GM12878 (cell line): ENCODE results near the gene TNFRSF14.

ENCODE experiments used
- EZH2 ChIP-seq: IDR thresholded peaks from 2 replicates; pipeline ENCODE4 v1.6.1; 2012; ENCODE audit warnings: low read depth, mild to moderate bottlenecking, control low read depth, inconsistent platforms, low read length, borderline replicate concordance; ENCODE audit not compliant: control insufficient read depth
- HDAC2 ChIP-seq: fragments of 200-600 bp; sonication (generic); IDR thresholded peaks from 2 replicates; pipeline ENCODE4 v1.6.1; 2017

DNA sequence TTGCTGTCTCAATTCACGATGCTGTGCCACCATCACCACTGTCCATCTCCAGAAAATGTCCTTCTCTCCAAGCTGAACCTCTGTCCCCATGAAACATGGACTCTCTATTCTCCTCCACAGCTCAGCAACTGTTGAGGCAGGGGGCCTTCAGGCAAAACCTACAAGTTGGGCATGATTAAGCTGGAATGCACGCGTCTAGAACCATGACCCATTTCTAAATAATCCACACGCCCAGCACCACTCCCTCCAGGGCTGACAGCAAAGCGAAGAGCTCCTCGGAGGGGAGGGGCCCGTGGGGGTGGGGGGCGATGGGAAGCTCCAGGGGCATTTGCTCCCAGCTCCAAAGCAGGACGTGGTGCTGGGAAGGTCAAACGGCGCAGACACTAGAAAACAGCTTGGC, 22.8 kb upstream of the TNFRSF14 start:
- TF ChIP-seq EZH2 (no peak), HDAC2 (no peak)
